Stimulated activated effector memory CD8-positive, alpha-beta T cell treated with anti-CD3 and anti-CD28 coated beads, Interleukin-12 subunit alpha, Interleukin-12 subunit beta, amount 100 ng/mL, for 72 hours (primary cell): ENCODE results near the gene RABEP2.

ENCODE experiments used
- ATAC-seq: fragments of 150-1000 bp; cut with Tn5 transposase; 2 replicates; pipeline ENCODE4 v1.10.0; 2021
- DNase-seq, 2 donors: peaks; one replicate each; pipeline ENCODE4 v3.0.0; 2021 to 2022; ENCODE audit warnings: low spot score in 2 of 2
- H3K27ac Mint-ChIP-seq: one replicate; pipeline ENCODE4 v1.8.0; 2022; ENCODE audit warnings: mild to moderate bottlenecking, mixed read lengths
- H3K36me3 Mint-ChIP-seq: one replicate; pipeline ENCODE4 v1.8.0; 2022; ENCODE audit warnings: mild to moderate bottlenecking, mixed read lengths
- H3K4me1 Mint-ChIP-seq: one replicate; pipeline ENCODE4 v1.8.0; 2022; ENCODE audit warnings: mixed read lengths
- H3K4me3 Mint-ChIP-seq: one replicate; pipeline ENCODE4 v1.8.0; 2022; ENCODE audit warnings: mild to moderate bottlenecking, mixed read lengths
- H3K9me3 Mint-ChIP-seq: one replicate; pipeline ENCODE4 v1.8.0; 2022; ENCODE audit warnings: mixed read lengths

RABEP2 gene

DNA sequence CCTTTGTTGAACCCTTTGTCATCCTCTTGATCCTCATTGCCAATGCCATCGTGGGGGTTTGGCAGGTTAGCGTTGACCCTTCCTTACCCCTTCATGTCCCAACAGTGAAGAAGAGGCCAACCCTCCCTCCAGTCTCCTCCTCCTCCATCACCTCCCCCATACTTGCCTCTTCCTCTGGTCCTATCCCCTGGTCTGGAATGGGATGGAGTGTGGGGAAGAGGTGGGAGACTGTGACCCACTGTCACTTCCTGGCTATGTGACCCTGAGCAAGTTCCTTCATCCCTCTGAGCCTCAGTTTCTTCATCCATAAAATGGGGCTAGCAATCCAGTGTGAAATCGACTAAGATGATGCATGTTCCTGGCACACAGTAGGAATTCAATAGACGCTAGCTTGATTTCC, 44.1 kb downstream of the RABEP2 start:
- peak overlapping the region; percentile 88 for H3K27ac Mint-ChIP-seq
- H3K36me3 Mint-ChIP-seq, result no peaks in the 10 kb centered on the region
- peaks cover 37% of the 10 kb centered on the region for H3K4me1 Mint-ChIP-seq
- peak overlapping the region; percentile 86 for H3K4me3 Mint-ChIP-seq
- ATAC-seq (no peak), DNase-seq (no peak)
- no peaks in the 10 kb centered on the region for H3K9me3 Mint-ChIP-seq

DNA sequence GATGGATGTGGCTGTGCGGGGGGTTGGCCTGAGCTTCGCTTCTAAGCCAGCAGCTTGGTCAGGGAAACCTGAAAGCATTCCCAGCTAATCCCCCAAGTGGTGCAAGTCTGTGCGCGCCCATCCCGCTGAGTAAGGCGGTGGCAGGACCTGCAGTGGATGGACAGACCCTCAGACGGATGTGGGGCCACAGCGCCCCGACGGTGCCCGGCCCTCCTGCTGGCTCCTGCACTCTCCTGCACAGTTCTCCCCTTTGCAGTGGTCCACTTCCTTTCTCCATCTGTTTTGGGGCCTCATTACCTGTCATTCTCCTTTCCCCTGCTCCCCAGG, 44.5 kb downstream of the RABEP2 start:
- Mint-ChIP-seq H3K36me3 (peaks cover 2% of the 10 kb centered on the region), H3K9me3 (no peaks in the 10 kb centered on the region), H3K4me3 (peak overlapping the region; percentile 86), H3K27ac (peak overlapping the region; percentile 88), H3K4me1 (peaks cover 37% of the 10 kb centered on the region)
- DNase-seq (no peak), ATAC-seq (no peak)

DNA sequence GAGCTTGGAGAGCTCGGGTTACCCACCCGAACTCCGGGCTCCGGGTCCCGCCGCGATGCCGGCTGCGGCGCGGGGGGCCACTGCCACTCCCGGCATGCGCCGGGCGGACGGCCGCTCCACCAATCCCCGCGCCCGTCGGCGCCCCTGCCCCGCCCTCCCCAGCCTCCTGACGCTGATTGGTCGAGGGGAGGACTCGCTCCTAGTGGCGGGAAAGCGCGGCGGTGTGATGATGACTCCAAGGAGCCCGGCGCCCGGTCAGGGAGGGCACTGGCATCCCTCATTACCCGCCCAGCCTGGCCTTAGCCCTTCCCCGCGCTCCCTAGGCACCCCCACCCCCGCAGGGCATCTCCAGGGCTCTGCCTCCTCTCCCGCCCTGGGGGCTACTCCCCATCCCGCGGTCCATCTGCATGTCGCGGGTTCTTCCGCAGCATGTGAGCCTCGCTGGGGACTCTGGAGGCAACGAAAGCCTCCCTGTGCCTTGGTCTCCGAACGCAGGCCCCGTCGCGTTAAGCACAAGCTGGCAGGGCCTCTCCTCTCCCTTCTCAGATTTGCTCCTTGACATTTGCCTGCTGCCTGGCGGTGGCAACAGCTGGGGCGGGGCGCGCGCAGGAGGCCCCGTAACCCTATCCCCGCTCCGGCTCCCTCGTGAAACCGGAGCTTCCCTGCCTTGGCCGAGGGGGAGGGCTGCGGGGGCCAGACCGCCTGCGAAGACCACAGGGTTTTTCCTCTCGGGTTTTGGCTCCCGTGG, 45.0 kb downstream of the RABEP2 start:
- H3K27ac Mint-ChIP-seq, result peak overlapping the region; percentile 88
- peaks cover 37% of the 10 kb centered on the region for H3K4me1 Mint-ChIP-seq
- H3K9me3 Mint-ChIP-seq, result no peaks in the 10 kb centered on the region
- H3K36me3 Mint-ChIP-seq, result peaks cover 7% of the 10 kb centered on the region
- ATAC-seq, result peak; percentile 96
- peak; percentile 72 to 89 for DNase-seq
- peak overlapping the region; percentile 86 for H3K4me3 Mint-ChIP-seq

DNA sequence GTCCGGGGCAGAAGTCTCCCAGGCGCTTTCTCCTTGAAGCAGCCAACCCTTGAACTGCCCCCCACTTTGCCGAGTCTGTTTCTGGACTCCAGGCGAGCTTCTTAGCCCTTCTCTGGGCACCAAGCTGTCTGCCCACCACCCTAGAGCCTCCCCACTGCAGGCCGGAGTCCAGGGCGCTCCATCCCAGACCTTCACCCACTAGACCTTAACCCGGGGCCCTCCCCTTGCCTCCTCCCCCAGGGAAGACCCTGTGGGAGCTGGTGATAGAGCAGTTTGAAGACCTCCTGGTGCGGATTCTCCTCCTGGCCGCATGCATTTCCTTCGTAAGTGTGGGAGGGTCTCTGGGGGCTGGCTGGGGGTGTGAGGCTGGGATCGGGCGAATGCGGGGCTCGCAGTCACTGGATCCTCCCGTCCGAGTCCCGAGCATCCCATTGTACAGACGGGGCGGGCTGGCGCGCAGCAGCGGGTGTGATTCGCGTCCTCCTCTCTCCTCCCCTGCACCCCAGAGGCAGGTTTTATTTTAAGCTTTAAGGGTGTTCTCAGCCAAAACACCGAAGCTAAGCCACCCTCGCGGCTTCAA, 45.7 kb downstream of the RABEP2 start:
- Mint-ChIP-seq H3K27ac (peak overlapping the region; percentile 88), H3K9me3 (no peaks in the 10 kb centered on the region), H3K4me3 (peak overlapping the region; percentile 86), H3K36me3 (peaks cover 11% of the 10 kb centered on the region), H3K4me1 (peaks cover 37% of the 10 kb centered on the region)
- DNase-seq (no peak), ATAC-seq (peak; percentile 54)

DNA sequence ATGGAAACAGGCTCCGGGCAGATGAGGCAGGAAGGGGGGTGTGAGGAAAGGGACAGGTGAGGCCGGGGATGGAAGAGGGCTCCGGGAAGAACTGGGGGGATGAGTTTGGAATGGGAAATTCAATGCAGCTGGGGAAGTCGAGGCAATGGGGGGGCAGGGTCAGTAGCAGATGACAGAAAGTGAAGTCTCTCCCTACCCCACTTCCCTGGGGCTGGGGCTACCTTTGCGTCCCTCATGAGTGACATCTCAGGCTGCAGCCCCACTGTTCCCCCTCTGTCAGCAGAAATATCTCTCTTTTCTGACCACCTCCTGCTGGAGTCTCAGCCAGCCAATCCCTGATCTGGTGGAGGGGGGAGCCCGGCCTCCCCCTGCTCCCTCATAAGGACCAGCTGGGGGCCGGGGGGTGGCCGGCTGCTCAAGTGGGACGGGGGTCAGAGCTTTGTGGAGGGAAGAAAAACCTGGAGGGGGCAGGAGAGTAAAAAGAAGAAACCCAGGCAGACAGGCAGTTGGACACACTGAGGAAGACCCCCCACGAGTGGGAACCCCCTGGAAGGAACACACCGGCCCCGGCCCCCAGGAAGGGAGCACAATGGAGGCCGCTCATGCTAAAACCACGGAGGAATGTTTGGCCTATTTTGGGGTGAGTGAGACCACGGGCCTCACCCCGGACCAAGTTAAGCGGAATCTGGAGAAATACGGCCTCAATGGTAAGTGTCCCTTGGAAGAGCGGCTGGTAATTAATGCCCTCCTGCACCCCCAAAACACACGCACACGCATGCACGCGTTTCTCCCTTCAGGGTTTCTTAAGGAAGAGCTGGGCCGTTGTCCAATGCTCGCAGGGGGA, 46.7 kb downstream of the RABEP2 start, which contains the start of gene ATP2A1:
Gene ATP2A1 (plus strand): TSS at position 406 of the 844 bp plus-strand sequence. CDS start 184 bp downstream, at position 590.
- Mint-ChIP-seq H3K27ac (peak within 1 kb of the TSS; percentile 88), H3K4me3 (peak within 1 kb of the TSS; percentile 86), H3K36me3 (peaks cover 17% of the 10 kb centered on the region), H3K4me1 (peaks cover 37% of the 10 kb centered on the region), H3K9me3 (no peaks in the 10 kb centered on the region)
- ATAC-seq, result no peak
- no peak for DNase-seq

DNA sequence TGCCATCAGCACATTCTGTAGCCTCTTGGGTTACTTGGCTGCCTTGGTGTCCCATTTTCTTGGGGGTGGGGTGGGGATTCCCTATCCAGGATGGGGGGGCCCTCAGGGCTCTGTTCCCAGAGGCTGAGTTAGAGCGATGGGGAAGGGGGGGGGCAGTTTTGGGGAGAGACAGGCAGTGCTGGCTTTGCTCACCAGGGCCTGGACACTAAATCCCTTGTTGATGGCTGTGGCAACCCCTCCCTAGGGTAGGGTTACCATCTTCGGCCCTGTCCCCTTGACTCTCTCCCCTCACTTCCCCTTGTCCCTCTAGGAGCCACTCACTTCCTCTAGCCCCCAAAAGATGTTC, 47.4 kb downstream of the RABEP2 start:
- peak overlapping the region; percentile 32 for H3K27ac Mint-ChIP-seq
- peaks cover 37% of the 10 kb centered on the region for H3K4me1 Mint-ChIP-seq
- ATAC-seq (no peak), DNase-seq (no peak)
- peaks cover 17% of the 10 kb centered on the region for H3K36me3 Mint-ChIP-seq
- H3K4me3 Mint-ChIP-seq, result peak overlapping the region; percentile 86
- H3K9me3 Mint-ChIP-seq, result no peaks in the 10 kb centered on the region

DNA sequence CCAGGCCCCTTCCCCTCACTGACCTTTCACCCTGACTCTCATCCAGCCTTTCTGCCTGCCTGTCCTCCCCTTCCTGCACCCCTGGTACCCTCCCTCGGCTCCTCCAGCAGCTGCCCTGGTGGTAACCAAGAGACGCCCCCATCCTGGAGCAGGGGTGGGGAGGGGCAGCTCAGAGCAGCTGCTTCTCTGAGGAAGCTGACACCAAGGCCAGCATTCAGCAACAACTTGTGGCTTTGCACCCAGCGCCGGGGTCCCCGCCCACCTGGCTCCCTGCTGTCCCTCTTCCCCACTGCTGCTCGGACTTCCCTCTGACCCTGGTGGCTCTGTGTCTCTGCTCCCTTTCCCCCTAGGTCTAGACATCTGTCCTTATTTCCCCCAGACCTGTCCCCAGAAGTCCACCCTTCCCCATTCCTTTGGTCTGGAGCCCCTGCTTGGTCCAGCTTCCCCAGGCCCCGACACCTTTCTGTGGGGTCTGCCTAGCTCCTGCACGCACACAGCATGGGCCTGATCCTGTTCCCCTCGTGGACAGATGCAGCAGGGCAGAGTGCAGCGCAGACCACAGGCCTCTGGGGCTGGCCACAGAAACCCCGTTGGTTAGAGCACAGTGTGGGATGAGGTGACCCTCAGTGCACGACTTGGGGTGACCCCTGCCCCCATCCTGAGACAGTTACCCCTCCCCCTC, 47.9 kb downstream of the RABEP2 start:
- ATAC-seq (no peak), DNase-seq (no peak)
- H3K4me3 Mint-ChIP-seq, result no peak overlapping the region
- peak overlapping the region; percentile 32 for H3K27ac Mint-ChIP-seq
- peaks cover 17% of the 10 kb centered on the region for H3K36me3 Mint-ChIP-seq
- peaks cover 37% of the 10 kb centered on the region for H3K4me1 Mint-ChIP-seq
- no peaks in the 10 kb centered on the region for H3K9me3 Mint-ChIP-seq

DNA sequence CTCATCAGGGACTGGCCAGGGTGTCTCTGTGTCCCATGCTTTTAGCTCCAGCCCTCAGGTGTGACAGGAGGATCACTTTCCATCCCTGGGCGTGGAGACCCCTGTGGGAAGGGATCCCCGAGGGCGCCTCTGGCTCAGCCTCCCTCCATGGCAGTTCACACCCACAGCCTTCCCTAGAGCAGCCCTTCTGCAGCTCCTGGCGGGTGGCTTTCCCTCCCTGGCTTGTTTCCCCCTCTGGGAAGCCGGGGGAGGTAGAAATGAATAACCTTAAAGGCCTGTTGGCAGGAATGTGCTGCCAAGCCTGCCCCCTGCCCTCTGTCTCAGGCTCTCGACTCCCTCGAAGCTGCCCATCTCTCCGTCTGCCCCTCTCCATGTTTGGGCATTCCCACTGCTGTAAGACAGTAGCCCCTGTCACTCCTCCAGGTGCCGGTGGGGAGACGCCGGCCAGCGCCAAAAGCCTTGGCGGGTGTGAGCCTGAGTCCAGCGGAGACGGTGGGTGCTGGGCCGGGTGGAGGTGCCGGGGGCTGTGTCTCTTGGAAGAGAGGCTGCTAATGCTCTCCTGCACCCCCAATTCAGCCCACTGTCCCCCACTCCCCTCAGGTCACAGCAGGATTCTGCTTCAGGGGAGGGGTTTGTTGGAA, 48.9 kb downstream of the RABEP2 start:
- Mint-ChIP-seq H3K4me1 (peaks cover 34% of the 10 kb centered on the region), H3K27ac (no peak overlapping the region), H3K36me3 (peaks cover 17% of the 10 kb centered on the region), H3K4me3 (no peak overlapping the region), H3K9me3 (no peaks in the 10 kb centered on the region)
- no peak for DNase-seq
- ATAC-seq, result no peak

DNA sequence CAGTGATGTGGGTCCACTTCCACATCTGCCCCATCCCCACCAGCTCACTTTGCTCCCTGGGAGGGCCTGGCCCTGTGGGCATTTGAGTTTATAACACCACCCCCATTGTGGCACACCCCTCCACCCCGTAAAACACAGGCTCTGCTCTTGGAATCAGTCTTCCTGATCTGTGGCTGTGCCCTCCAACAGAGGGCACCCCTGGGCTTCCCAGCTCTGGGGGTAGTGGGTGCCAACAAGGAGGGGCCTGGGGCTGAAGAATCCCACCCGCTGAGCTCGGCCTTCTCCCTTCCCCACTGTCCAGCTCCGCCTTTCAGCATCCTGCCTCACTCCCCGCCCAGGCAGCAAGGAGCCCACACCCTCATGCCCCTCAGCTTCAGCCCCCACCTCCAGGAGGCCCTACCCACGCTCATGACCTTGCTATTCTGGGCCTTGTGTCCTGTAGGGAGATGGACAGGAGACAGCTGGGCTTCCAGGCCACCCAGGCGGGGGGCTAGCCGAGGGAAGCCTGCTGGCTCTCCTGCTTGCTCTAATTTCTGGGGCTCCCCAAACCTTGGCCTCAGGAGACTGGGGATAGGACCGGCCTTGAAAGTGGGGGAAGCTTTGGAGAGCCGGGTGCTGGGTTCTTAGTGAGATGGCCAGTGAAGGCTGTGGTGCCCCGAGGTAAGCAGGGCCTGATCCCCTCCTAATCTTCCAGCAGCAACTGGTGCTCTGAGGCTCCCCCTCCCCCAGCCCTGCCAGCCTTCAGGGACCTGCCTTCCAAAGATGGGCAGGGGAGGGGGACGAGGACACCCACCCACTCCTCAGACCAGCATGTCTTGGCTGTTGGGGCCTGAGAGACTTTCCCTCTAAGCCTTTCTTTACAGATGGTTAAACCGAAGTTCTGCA, 49.7 kb downstream of the RABEP2 start:
- no peak overlapping the region for H3K27ac Mint-ChIP-seq

DNA sequence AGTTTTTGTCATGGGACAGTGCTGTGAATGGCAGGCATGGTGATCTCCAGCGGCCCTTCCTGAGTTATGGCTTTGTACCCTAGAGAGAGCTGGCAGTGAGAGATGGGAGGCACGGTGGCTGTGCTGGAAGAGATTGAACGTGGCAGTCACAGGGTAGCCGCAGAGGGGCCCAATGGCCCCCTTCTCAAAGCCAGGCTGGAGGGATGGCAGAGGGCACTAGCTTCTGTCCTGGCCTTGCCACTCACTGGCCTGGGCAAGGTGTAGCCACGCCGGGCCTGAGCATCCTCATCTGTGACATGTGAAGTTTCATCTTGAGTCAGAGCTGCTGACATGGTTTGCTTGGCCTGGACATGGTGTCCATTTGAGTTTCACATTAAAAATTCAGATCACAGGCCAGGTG, 50.6 kb downstream of the RABEP2 start:
- peaks cover 35% of the 10 kb centered on the region for H3K36me3 Mint-ChIP-seq

More for the DNA sequence above, 49.7 kb downstream of the RABEP2 start:
- no peaks in the 10 kb centered on the region for H3K9me3 Mint-ChIP-seq
- DNase-seq (no peak), ATAC-seq (no peak)
- no peak overlapping the region for H3K4me3 Mint-ChIP-seq
- peaks cover 26% of the 10 kb centered on the region for H3K4me1 Mint-ChIP-seq
- H3K36me3 Mint-ChIP-seq, result peaks cover 25% of the 10 kb centered on the region

DNA sequence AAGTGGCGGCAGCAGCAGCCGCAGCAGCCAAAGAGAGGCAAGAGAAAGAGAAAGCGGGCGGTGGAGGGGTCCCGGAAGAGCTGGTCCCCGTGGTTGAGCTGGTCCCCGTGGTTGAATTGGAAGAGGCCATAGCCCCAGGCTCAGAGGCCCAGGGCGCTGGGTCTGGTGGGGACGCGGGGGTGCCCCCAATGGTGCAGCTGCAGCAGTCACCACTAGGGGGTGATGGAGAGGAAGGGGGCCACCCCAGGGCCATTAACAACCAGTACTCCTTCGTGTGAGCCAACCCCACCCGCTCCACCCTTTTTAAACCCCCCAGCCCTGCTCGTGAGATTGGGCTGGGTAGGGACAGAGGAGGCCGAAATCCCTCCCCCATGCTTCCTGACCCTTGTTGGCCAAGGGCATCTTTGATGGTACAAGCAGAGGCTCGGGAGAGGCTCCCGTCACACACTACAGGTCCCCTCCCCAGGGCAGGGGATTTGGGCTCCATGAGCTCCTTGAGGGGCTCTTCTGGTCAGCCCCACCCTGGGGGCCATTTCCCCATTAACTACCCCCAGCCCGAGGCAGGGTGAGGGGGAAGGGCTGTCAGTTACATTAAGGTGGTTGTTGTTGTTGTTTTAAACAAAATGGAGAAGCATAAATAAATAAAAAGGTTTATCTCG, 51.4 kb downstream of the RABEP2 start:
- peak; percentile 77 for ATAC-seq
- DNase-seq, result peak; percentile 64 to 80
- Mint-ChIP-seq H3K36me3 (peaks cover 42% of the 10 kb centered on the region), H3K9me3 (no peaks in the 10 kb centered on the region), H3K4me1 (peaks cover 11% of the 10 kb centered on the region), H3K4me3 (no peak overlapping the region), H3K27ac (peak overlapping the region; percentile 34)

More for the DNA sequence above, 50.6 kb downstream of the RABEP2 start:
- Mint-ChIP-seq H3K4me3 (no peak overlapping the region), H3K9me3 (no peaks in the 10 kb centered on the region), H3K4me1 (peaks cover 18% of the 10 kb centered on the region), H3K27ac (no peak overlapping the region)
- ATAC-seq, result no peak
- no peak for DNase-seq

DNA sequence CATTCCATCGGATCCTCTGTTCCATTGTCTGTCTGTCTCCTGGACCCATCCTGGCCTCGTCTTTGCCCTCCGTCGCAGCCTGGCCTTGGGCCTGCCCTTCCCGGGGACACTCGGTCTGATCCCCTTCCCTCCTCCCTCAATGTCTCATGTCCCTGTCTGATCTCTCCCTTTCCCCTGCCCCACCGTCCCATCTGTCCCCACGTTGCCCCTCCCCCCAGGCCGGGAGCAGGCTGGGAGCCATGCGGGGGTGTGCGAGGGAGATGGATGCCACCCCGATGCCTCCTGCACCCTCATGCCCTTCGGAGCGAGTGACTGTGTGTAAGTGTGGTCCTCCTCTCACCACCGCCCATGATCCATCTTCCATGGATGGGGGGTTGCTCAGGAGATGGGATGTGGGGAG, 52.1 kb downstream of the RABEP2 start:
- DNase-seq (no peak), ATAC-seq (no peak)
- H3K9me3 Mint-ChIP-seq, result no peaks in the 10 kb centered on the region
- H3K4me1 Mint-ChIP-seq, result peaks cover 4% of the 10 kb centered on the region
- H3K36me3 Mint-ChIP-seq, result peaks cover 49% of the 10 kb centered on the region
- H3K27ac Mint-ChIP-seq, result peak overlapping the region; percentile 34
- no peak overlapping the region for H3K4me3 Mint-ChIP-seq

DNA sequence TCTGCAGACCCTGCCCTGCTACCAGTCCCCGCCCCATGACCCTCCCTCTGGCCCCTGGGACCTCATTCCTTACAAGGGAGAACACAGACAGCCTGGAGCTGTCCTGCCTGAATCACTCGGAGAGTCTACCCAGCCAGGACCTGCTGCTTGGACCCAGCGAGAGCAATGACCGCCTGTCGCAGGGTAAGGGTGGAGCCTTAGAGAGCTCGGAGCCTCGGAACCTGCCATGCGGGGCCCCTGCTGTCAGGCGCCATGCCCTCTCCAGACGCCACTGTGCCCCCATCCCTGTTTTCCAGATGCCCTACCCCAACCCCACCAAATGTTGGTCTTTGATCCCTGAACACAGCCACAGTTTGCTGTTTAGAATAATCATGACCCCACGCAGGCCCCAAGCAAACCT, 55.8 kb downstream of the RABEP2 start:
- Mint-ChIP-seq H3K4me1 (peaks cover 26% of the 10 kb centered on the region), H3K27ac (no peak overlapping the region), H3K4me3 (no peak overlapping the region)

More for the DNA sequence above, 55.8 kb downstream of the RABEP2 start:
- DNase-seq (no peak), ATAC-seq (no peak)
- Mint-ChIP-seq H3K9me3 (no peaks in the 10 kb centered on the region), H3K36me3 (peaks cover 64% of the 10 kb centered on the region)
